ENCODE measurements around the gene TBX15.

TBX15 gene

GRCh38 chr1:118948846-118949245 lies 39.3 kb downstream of the TBX15 start:
- TF ChIP-seq, protein P1, sequence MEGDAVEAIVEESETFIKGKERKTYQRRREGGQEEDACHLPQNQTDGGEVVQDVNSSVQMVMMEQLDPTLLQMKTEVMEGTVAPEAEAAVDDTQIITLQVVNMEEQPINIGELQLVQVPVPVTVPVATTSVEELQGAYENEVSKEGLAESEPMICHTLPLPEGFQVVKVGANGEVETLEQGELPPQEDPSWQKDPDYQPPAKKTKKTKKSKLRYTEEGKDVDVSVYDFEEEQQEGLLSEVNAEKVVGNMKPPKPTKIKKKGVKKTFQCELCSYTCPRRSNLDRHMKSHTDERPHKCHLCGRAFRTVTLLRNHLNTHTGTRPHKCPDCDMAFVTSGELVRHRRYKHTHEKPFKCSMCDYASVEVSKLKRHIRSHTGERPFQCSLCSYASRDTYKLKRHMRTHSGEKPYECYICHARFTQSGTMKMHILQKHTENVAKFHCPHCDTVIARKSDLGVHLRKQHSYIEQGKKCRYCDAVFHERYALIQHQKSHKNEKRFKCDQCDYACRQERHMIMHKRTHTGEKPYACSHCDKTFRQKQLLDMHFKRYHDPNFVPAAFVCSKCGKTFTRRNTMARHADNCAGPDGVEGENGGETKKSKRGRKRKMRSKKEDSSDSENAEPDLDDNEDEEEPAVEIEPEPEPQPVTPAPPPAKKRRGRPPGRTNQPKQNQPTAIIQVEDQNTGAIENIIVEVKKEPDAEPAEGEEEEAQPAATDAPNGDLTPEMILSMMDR (IDR thresholded peaks at IDR 0.05; ENCODE audit: insufficient read depth, low read depth, low read length, missing control alignments) = no peak
- DNase-seq (ENCODE audit: low read depth) = no peak
- no peak overlapping the region for H3K4me3 ChIP-seq (ENCODE audit: low read depth, low read length)

GRCh38 chr1:118948351-118948750 lies 39.8 kb downstream of the TBX15 start:
- TF ChIP-seq, protein P1 (IDR thresholded peaks at IDR 0.05; ENCODE audit: insufficient read depth, low read depth, low read length, missing control alignments) = no peak
- H3K4me3 ChIP-seq (ENCODE audit: low read depth, low read length) = no peak overlapping the region
- DNase-seq (ENCODE audit: low read depth) = no peak

DNA sequence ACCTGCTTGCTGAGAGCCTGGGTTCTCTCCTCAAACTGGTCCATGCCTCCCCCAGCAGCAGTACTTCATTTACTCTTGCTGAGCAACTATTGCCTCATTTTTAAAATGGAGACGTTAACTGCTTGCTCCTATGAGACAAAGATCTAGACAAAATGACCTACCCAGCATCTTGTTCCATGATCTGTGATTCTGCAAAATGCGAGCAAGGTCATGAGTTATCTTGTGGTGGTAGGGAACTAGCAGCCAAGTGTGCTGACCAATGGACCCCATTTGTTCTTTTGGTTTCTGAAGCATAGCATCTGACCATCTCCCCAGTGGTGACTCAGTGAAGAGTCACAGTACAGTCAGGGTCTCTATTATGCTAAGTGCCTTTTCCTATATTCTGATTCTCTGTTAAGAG lies 40.4 kb downstream of the TBX15 start:
- H3K4me3 ChIP-seq (ENCODE audit: low read depth, low read length) = no peak overlapping the region
- TF ChIP-seq, protein P1 (IDR thresholded peaks at IDR 0.05; ENCODE audit: insufficient read depth, low read depth, low read length, missing control alignments) = no peak
- no peak for DNase-seq (ENCODE audit: low read depth)

DNA sequence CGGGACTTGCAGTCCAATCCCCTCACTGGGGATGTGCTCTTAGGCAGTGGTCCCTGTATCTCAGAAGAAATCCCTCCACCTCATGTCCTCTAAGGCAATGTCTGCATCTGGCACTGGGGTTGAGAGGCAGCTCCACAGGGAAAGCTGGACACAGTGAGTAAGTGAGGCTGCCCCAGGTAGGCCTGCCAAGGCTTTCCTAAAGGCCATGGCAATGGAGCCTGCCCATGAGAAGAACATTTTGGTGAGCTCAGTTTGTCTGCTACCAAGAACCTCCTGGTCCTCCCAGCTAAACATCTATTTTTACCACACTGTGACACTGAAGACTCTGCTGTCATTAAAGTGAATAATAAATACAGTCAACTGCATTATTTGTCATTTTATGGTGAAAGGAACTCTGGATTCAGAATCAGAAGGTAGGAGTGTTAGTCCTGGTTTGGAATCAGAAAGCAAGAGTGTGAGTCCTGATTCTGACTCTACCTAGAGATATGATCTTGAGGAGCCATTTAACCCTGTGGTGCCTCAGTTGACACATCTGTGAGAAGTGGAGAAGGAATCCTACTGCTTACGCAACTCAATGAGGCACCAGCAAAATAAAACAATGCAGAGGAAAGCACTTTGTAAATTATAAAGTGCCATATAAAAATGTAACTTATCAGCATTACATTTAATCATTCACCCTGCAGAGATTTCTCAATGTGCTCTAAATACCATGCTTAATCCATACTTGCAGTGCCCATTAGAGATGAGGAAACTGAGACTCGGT lies 41.0 kb downstream of the TBX15 start:
- DNase-seq (ENCODE audit: low read depth) = no peak
- no peak overlapping the region for H3K4me3 ChIP-seq (ENCODE audit: low read depth, low read length)
- TF ChIP-seq, protein P1 (IDR thresholded peaks at IDR 0.05; ENCODE audit: insufficient read depth, low read depth, low read length, missing control alignments) = no peak

DNA sequence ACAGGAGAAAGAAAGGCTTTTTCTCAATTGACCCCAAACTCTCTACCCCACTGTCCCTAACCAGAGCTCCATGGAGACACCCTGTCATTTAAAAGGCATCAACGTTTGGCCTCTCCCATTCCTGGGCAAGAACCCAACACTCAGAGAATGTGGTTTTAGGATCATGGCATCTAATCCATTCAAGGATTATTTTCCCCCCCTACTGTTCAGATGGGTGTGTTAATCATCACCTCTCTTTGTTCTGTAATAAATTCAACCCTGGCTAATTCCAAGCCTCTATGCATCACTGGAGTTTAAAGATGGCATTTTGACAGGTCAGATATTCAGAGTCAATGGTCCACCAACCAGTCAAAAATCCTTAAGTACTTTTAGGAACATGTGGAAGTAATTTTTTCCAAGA lies 42.7 kb downstream of the TBX15 start:
- no peak overlapping the region for H3K4me3 ChIP-seq (ENCODE audit: low read depth, low read length)
- TF ChIP-seq, protein P1 (IDR thresholded peaks at IDR 0.05; ENCODE audit: insufficient read depth, low read depth, low read length, missing control alignments) = no peak
- no peak for DNase-seq (ENCODE audit: low read depth)

DNA sequence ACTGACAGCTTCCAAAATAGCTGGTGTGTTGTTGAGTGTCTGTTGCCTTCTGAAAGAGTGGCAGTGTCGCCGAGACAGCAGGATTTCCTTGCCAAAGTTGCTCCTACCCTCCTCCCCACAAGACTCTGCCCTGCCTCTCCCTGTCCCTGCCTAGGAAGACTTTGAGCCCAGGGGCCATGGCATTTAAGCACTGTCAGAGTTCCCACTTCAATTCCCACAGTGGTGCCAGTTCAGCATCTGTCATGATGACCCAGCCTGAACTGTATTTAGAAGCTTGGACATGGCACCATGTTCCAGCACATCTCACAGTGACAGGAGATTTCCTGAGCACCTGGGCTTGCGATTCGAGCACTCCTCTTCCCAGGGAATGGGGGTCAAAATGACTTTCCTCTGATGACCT lies 43.6 kb downstream of the TBX15 start:
- H3K4me3 ChIP-seq (ENCODE audit: low read depth, low read length) = no peak overlapping the region
- DNase-seq (ENCODE audit: low read depth) = no peak
- TF ChIP-seq, protein P1 (IDR thresholded peaks at IDR 0.05; ENCODE audit: insufficient read depth, low read depth, low read length, missing control alignments) = no peak

GRCh38 chr1:118944133-118944532 lies 44.0 kb downstream of the TBX15 start:
- TF ChIP-seq, protein P1 (IDR thresholded peaks at IDR 0.05; ENCODE audit: insufficient read depth, low read depth, low read length, missing control alignments) = no peak
- DNase-seq (ENCODE audit: low read depth) = no peak
- no peak overlapping the region for H3K4me3 ChIP-seq (ENCODE audit: low read depth, low read length)
